ENCODE results near the gene ERLEC1.

The ERLEC1 gene

GRCh38 chr2:53865962-53866361 is 79.1 kb downstream of the ERLEC1 start:
- DNase-seq (ENCODE audit: insufficient read length) (no peak), FAIRE-seq (no peak)
- TF ChIP-seq TAF1 (IDR thresholded peaks at IDR 0.05; ENCODE audit: borderline replicate concordance, low read depth, low read length) (no peak), POLR2AphosphoS5 (IDR thresholded peaks at IDR 0.05; ENCODE audit: low read depth, low read length) (no peak), POLR2A (IDR thresholded peaks at IDR 0.05; ENCODE audit: low read depth, low read length) (no peak)

GRCh38 chr2:53867169-53867568 is 80.3 kb downstream of the ERLEC1 start:
- DNase-seq (ENCODE audit: insufficient read length) (no peak), FAIRE-seq (no peak)
- TF ChIP-seq POLR2A (IDR thresholded peaks at IDR 0.05; ENCODE audit: low read depth, low read length): no peak
- TF ChIP-seq TAF1 (IDR thresholded peaks at IDR 0.05; ENCODE audit: borderline replicate concordance, low read depth, low read length): no peak
- no peak for TF ChIP-seq POLR2AphosphoS5 (IDR thresholded peaks at IDR 0.05; ENCODE audit: low read depth, low read length)

GRCh38 chr2:53867773-53868172 is 80.9 kb downstream of the ERLEC1 start:
- DNase-seq (ENCODE audit: insufficient read length) (no peak), FAIRE-seq (no peak)
- no peak for TF ChIP-seq TAF1 (IDR thresholded peaks at IDR 0.05; ENCODE audit: borderline replicate concordance, low read depth, low read length)
- TF ChIP-seq POLR2AphosphoS5 (IDR thresholded peaks at IDR 0.05; ENCODE audit: low read depth, low read length): no peak
- no peak for TF ChIP-seq POLR2A (IDR thresholded peaks at IDR 0.05; ENCODE audit: low read depth, low read length)
